Right renal cortex interstitium (tissue), 3 donors: ENCODE results near the gene PLEKHA4. TPM values are rescaled to one million over a fixed set of nuclear protein-coding genes. Genes with fewer than 3 reads are reported as not detected.
A peak's percentile ranks its signal among the peaks of the same experiment; 100 is the strongest.
"Not testable (repeated sequence)": the region's sequence is repeated elsewhere in the genome, so short reads cannot be mapped to it uniquely, and the experiment has no call there.

Source experiments
- DNase-seq, 3 donors: peaks; one replicate each; pipeline ENCODE4 v3.0.0-alpha.2; 2013; ENCODE audit warnings: low read depth in 3 of 3, low spot score in 2 of 3
- polyA plus RNA-seq, 3 donors: library from polyadenylated mRNA; unstranded; fragments of 120-200 nt; gene quantifications; one replicate each; pipeline ENCODE4 v1.2.1, GENCODE V29; 2013; ENCODE audit not compliant: insufficient read length in 3 of 3

The PLEKHA4 gene
- polyA plus RNA-seq, 3 donors = 17.4 to 19.8 (median 17.6) TPM

- DNase-seq = no peak
Observed at GRCh38 chr19:48867746-48868113, 687 bp downstream of the PLEKHA4 start.

- no peak for DNase-seq
Observed at GRCh38 chr19:48867123-48867745, 1.2 kb downstream of the PLEKHA4 start.

- DNase-seq = no peak
Observed at GRCh38 chr19:48866692-48867091, 1.7 kb downstream of the PLEKHA4 start.

- no peak for DNase-seq
Observed at GRCh38 chr19:48862827-48863226, 5.6 kb downstream of the PLEKHA4 start.

GRCh38 chr19:48861313-48861712 lies 7.1 kb downstream of the PLEKHA4 start:
- DNase-seq = no peak

- DNase-seq = no peak
Observed at GRCh38 chr19:48859711-48860572, 8.5 kb downstream of the PLEKHA4 start.

- DNase-seq = no peak
Observed at GRCh38 chr19:48858984-48859710, 9.3 kb downstream of the PLEKHA4 start.

- no peak for DNase-seq
Observed at GRCh38 chr19:48856921-48857320, 11.5 kb downstream of the PLEKHA4 start.

GRCh38 chr19:48854103-48854502 lies 14.3 kb downstream of the PLEKHA4 start:
- DNase-seq = no peak

- no peak for DNase-seq
Observed at GRCh38 chr19:48853483-48853882, 14.9 kb downstream of the PLEKHA4 start.

GRCh38 chr19:48852292-48852691 lies 16.1 kb downstream of the PLEKHA4 start:
- no peak for DNase-seq

GRCh38 chr19:48846659-48847058 lies 21.8 kb downstream of the PLEKHA4 start:
- DNase-seq = not testable (repeated sequence)

GRCh38 chr19:48845384-48845783 lies 23.0 kb downstream of the PLEKHA4 start:
- no peak for DNase-seq

- no peak for DNase-seq
Observed at GRCh38 chr19:48844472-48844871, 23.9 kb downstream of the PLEKHA4 start.

GRCh38 chr19:48842789-48843162 lies 25.6 kb downstream of the PLEKHA4 start:
- peak in 2 of 3 donors; percentile 61 for DNase-seq

GRCh38 chr19:48841571-48841970 lies 26.8 kb downstream of the PLEKHA4 start:
- no peak for DNase-seq

- DNase-seq = no peak
Observed at GRCh38 chr19:48841047-48841446, 27.4 kb downstream of the PLEKHA4 start.

GRCh38 chr19:48837687-48838086 lies 30.7 kb downstream of the PLEKHA4 start:
- no peak for DNase-seq

- DNase-seq = peak; percentile 47 to 64 (median 63)
Observed at GRCh38 chr19:48837051-48837524, 31.3 kb downstream of the PLEKHA4 start.

- DNase-seq = peak in 1 of 3 donors; percentile 29
Observed at GRCh38 chr19:48836089-48837017, 32.1 kb downstream of the PLEKHA4 start, which contains the start of gene HSD17B14. Gene HSD17B14 (minus strand): TSS chr19:48836491. CDS start chr19:48836411, 80 bp downstream.
